ENCODE results near the gene FXYD6. TPM values are rescaled to one million over a fixed set of nuclear protein-coding genes. Genes with fewer than 3 reads are reported as not detected.

The FXYD6 gene
- total and polyA plus RNA-seq, 9 donors, result 119 to 445 (median 264) TPM

DNA sequence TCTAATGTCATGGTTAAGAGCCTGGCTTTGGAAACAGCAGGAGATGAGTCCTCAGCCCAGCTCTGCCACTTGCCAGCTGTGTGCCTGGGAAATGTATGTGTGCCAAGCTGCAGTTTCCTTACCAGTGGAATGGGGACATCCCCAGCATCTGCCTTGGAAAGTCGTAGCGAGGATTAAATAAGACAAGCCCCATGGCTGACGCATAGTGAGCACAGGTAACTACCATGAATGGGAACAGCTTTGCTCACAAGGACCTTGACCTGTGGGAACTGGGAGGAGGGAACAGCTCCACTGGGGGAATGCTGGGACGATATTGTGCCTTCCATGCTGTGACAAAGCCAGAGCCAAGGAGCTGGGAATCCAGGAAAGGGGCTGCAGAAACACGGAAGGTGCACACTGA lies 76.8 kb downstream of the FXYD6 start:
- no peaks in the 10 kb centered on the region for H3K36me3 ChIP-seq
- H3K27me3 ChIP-seq, result no peaks in the 10 kb centered on the region
- no peak for DNase-seq
- 74 to 78% (median 75%) methylated on average over 5 of the region's 5 CpGs for WGBS, 3 donors
- TF ChIP-seq, protein P1, sequence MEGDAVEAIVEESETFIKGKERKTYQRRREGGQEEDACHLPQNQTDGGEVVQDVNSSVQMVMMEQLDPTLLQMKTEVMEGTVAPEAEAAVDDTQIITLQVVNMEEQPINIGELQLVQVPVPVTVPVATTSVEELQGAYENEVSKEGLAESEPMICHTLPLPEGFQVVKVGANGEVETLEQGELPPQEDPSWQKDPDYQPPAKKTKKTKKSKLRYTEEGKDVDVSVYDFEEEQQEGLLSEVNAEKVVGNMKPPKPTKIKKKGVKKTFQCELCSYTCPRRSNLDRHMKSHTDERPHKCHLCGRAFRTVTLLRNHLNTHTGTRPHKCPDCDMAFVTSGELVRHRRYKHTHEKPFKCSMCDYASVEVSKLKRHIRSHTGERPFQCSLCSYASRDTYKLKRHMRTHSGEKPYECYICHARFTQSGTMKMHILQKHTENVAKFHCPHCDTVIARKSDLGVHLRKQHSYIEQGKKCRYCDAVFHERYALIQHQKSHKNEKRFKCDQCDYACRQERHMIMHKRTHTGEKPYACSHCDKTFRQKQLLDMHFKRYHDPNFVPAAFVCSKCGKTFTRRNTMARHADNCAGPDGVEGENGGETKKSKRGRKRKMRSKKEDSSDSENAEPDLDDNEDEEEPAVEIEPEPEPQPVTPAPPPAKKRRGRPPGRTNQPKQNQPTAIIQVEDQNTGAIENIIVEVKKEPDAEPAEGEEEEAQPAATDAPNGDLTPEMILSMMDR (IDR thresholded peaks at IDR 0.05), result no peak
- TF ChIP-seq POLR2A (IDR thresholded peaks at IDR 0.05), result no peak
- TF ChIP-seq EP300 (IDR thresholded peaks at IDR 0.05), result no peak
- intact Hi-C loops (cut with DNase I), result loop anchor here in 2 of 4 donors (5.0 to 10.0 kb wide), 2 partner anchors 258 to 375 kb away; no protein-coding TSS in a partner anchor
- H3K4me3 ChIP-seq, result no peak overlapping the region
- H3K27ac ChIP-seq, result no peak overlapping the region
- no peaks in the 10 kb centered on the region for H3K9me3 ChIP-seq
- peaks cover 7% of the 10 kb centered on the region for H3K4me1 ChIP-seq (ENCODE audit: insufficient read depth)

DNA sequence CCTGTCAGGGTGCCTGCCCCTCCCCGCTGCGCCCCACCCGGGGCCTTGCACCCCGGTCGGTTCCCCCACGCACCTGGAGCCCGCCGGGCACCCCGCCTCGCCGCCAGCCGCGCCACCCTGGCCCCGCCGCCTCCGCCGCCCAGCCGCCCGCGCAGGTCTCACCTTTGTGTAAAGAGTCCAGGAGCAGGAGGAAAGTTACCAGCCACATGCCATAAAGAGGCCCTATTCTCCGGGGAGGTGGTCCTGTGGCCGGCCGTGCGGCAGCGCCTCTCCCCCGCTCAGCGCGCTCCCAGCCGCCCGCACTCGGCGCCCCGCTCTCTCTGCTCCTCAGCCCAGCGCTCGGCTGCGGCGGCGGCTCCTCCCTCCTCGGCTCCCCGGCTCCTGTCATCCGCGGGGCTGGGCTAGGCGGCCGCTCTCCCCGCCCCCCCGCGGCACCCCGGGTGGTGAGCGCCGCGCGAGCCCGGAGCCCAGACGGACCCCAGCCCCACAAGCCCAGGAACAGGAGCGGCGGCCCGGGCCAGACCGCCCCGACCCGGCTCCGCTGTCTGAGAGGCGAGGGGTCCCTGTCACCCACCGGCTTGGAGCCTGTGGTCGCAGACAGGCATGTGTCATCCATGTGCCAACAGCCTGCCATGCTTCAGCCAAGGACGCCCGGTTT lies 79.5 kb downstream of the FXYD6 start, which contains the start of gene DSCAML1:
Gene DSCAML1 (minus strand): TSS at position 345 of the 658 bp plus-strand sequence. CDS start 137 bp downstream, at position 208.
- intact Hi-C loops (cut with DNase I), result loop anchor here in 1 of 4 donors (5.0 kb wide), 1 partner anchor 260 kb away; no protein-coding TSS in a partner anchor
- H3K9me3 ChIP-seq, result no peaks in the 10 kb centered on the region
- peaks cover 7% of the 10 kb centered on the region for H3K4me1 ChIP-seq (ENCODE audit: insufficient read depth)
- H3K27me3 ChIP-seq, result no peaks in the 10 kb centered on the region
- H3K4me3 ChIP-seq, result peak within 1 kb of the TSS; percentile 17
- 3 to 5% (median 4%) methylated on average over 29 to 66 of the region's 66 CpGs for WGBS, 3 donors
- no peak within 1 kb of the TSS for H3K27ac ChIP-seq
- TF ChIP-seq, protein P1 (IDR thresholded peaks at IDR 0.05), result no peak
- TF ChIP-seq EP300 (IDR thresholded peaks at IDR 0.05) (no peak), POLR2A (IDR thresholded peaks at IDR 0.05) (no peak)
- no peaks in the 10 kb centered on the region for H3K36me3 ChIP-seq
- DNase-seq, result peak in 3 of 5 donors; percentile 21 to 61 (median 40)

DNA sequence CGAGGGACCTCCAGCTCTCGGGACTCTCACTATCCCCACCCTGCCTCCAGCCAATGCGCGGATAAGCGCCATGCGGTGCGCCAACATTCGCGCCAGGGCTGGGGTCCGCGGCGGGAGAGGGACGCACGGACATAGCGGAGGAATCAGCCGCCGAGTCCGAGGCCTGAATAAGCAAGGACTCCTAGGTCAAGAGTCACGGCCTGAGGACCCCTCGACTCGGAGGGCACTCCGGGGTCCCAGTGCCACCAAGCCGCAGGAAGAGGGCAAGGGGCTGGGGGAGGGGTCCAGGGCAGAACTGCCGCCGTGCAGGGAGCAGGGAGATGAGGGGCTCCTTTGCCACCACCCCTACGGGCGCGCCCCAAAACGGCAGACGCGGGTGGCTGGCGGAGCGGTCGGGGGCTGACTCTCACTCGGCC lies 80.0 kb downstream of the FXYD6 start:
- Histone ChIP-seq H3K27ac (no peak overlapping the region), H3K9me3 (no peaks in the 10 kb centered on the region), H3K4me3 (peak overlapping the region; percentile 17), H3K27me3 (no peaks in the 10 kb centered on the region), H3K4me1 (ENCODE audit: insufficient read depth) (peaks cover 7% of the 10 kb centered on the region), H3K36me3 (no peaks in the 10 kb centered on the region)
- intact Hi-C loops (cut with DNase I), result loop anchor here in 1 of 4 donors (5.0 kb wide), 1 partner anchor 261 kb away; no protein-coding TSS in a partner anchor
- WGBS, 3 donors, result 0 to 2% (median 1%) methylated on average over 23 to 35 of the region's 35 CpGs
- DNase-seq, result no peak
- TF ChIP-seq, protein P1 (IDR thresholded peaks at IDR 0.05), result no peak
- TF ChIP-seq EP300 (IDR thresholded peaks at IDR 0.05) (no peak), POLR2A (IDR thresholded peaks at IDR 0.05) (no peak)

DNA sequence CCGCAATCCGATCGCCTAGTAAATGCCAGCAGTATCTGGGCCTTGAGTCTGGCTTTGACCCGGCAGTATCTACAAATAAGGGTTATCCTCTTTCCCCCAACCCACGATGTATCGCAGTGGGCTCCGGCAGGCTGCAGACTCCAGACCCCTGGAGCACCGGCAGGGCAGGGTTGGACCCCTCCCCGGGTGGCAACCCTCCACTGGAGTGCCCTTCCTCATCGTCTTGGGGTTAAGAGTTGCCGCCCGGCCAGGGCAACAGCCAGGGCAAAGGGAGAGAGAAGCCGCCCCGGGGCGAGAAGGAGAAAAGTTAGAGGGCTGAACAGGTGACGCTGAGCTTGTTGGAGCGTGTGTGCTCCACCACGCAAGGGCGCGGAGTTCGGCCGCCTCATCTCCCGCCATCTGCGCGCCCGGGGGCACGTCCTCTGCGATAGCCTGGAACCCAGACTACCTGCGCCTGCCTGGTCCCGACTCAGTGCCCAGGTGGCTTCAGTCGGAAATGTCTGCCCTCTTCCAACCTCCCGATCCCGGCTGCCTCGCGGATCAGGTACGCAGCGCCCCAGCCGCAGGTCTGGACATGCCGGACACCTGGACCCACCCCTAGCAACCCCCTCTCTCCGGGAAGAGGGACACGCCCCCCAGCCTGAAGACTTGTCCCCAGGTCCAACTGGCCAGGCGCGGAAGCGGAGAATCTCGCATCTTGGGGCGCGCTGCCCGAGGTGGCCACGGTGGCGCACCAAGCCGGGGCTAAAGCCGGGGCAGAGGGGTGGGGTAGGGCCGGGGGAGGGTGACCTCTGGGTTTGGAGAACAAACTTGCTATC lies 80.6 kb downstream of the FXYD6 start:
- H3K36me3 ChIP-seq, result no peaks in the 10 kb centered on the region
- H3K27ac ChIP-seq, result no peak overlapping the region
- TF ChIP-seq POLR2A (IDR thresholded peaks at IDR 0.05) (no peak), EP300 (IDR thresholded peaks at IDR 0.05) (no peak)
- TF ChIP-seq, protein P1 (IDR thresholded peaks at IDR 0.05), result no peak
- H3K4me1 ChIP-seq (ENCODE audit: insufficient read depth), result peaks cover 7% of the 10 kb centered on the region
- H3K9me3 ChIP-seq, result no peaks in the 10 kb centered on the region
- no peak for DNase-seq
- no peak overlapping the region for H3K4me3 ChIP-seq
- intact Hi-C loops (cut with DNase I), result loop anchor here in 1 of 4 donors (5.0 kb wide), 1 partner anchor 261 kb away; no protein-coding TSS in a partner anchor
- no peaks in the 10 kb centered on the region for H3K27me3 ChIP-seq
- WGBS, 3 donors, result 4 to 8% (median 7%) methylated on average over 41 to 53 of the region's 53 CpGs
